Measurements from ENCODE around the gene FERMT3.
A peak's percentile ranks its signal among the peaks of the same experiment; 100 is the strongest.

The FERMT3 gene

GRCh38 chr11:64220798-64221197, 14.3 kb downstream of the FERMT3 start:
- Mint-ChIP-seq H3K27me3 (no peaks in the 10 kb centered on the region), H3K4me1 (peaks cover 19 to 30% of the 10 kb centered on the region in 2 donors), H3K4me3 (no peak overlapping the region), H3K27ac (no peak overlapping the region), H3K9me3 (no peaks in the 10 kb centered on the region), H3K36me3 (peaks cover 44 to 52% of the 10 kb centered on the region in 2 donors)
- DNase-seq: no peak
- ATAC-seq (replicated peaks): no peak

- H3K27ac Mint-ChIP-seq: peak overlapping the region; percentile 59
- H3K36me3 Mint-ChIP-seq: peaks cover 43 to 46% of the 10 kb centered on the region in 2 donors
- no peaks in the 10 kb centered on the region for H3K9me3 Mint-ChIP-seq
- H3K4me3 Mint-ChIP-seq: no peak overlapping the region
- no peak for ATAC-seq (replicated peaks)
- no peaks in the 10 kb centered on the region for H3K27me3 Mint-ChIP-seq
- DNase-seq: no peak
- H3K4me1 Mint-ChIP-seq: peaks cover 27 to 39% of the 10 kb centered on the region in 2 donors
Observed at GRCh38 chr11:64222651-64223000, 16.1 kb downstream of the FERMT3 start.

- H3K9me3 Mint-ChIP-seq: no peaks in the 10 kb centered on the region
- peaks cover 27 to 43% of the 10 kb centered on the region in 2 donors for H3K4me1 Mint-ChIP-seq
- H3K27ac Mint-ChIP-seq: peak overlapping the region; percentile 59
- H3K36me3 Mint-ChIP-seq: peaks cover 42 to 45% of the 10 kb centered on the region in 2 donors
- no peak for DNase-seq
- ATAC-seq (replicated peaks): no peak
- H3K4me3 Mint-ChIP-seq: peak overlapping the region in 1 of 2 donors; percentile 43
- no peaks in the 10 kb centered on the region for H3K27me3 Mint-ChIP-seq
Observed at GRCh38 chr11:64223001-64223651, 16.6 kb downstream of the FERMT3 start.

GRCh38 chr11:64224151-64224890, 17.8 kb downstream of the FERMT3 start:
- H3K4me3 Mint-ChIP-seq: peak overlapping the region; percentile 92 to 95
- peaks cover 27 to 55% of the 10 kb centered on the region in 2 donors for H3K4me1 Mint-ChIP-seq
- ATAC-seq (replicated peaks): no peak
- no peak for DNase-seq
- no peaks in the 10 kb centered on the region for H3K9me3 Mint-ChIP-seq
- H3K27me3 Mint-ChIP-seq: no peaks in the 10 kb centered on the region
- peak overlapping the region; percentile 95 for H3K27ac Mint-ChIP-seq
- H3K36me3 Mint-ChIP-seq: peaks cover 36 to 39% of the 10 kb centered on the region in 2 donors

GRCh38 chr11:64224891-64225607, 18.5 kb downstream of the FERMT3 start:
- H3K27ac Mint-ChIP-seq: peak overlapping the region; percentile 95
- no peaks in the 10 kb centered on the region for H3K27me3 Mint-ChIP-seq
- H3K36me3 Mint-ChIP-seq: peaks cover 38% of the 10 kb centered on the region in 2 donors
- no peak for DNase-seq
- no peaks in the 10 kb centered on the region for H3K9me3 Mint-ChIP-seq
- H3K4me3 Mint-ChIP-seq: peak overlapping the region; percentile 92 to 95
- peaks cover 31 to 62% of the 10 kb centered on the region in 2 donors for H3K4me1 Mint-ChIP-seq
- ATAC-seq (replicated peaks): peak in 1 of 2 donors; percentile 1

GRCh38 chr11:64225608-64226506, 19.3 kb downstream of the FERMT3 start, which contains the start of the genes NUDT22 and TRPT1:
NUDT22 (plus strand) TSS chr11:64226274; CDS start chr11:64226653, 379 bp downstream.
TRPT1 (minus strand) TSS chr11:64226186; CDS start chr11:64225860, 326 bp downstream.
- Mint-ChIP-seq H3K27me3 (no peaks in the 10 kb centered on the region), H3K27ac (peak within 1 kb of the TSS; percentile 95), H3K4me1 (peaks cover 31 to 67% of the 10 kb centered on the region in 2 donors), H3K36me3 (peaks cover 36 to 37% of the 10 kb centered on the region in 2 donors), H3K4me3 (peak within 1 kb of the TSS; percentile 92 to 95), H3K9me3 (no peaks in the 10 kb centered on the region)
- DNase-seq (peak; percentile 87), ATAC-seq (replicated peaks) (peak; percentile 62 to 66)

- no peaks in the 10 kb centered on the region for H3K27me3 Mint-ChIP-seq
- ATAC-seq (replicated peaks) (peak; percentile 53 to 58), DNase-seq (peak; percentile 81)
- H3K27ac Mint-ChIP-seq: peak overlapping the region; percentile 95
- H3K9me3 Mint-ChIP-seq: no peaks in the 10 kb centered on the region
- peaks cover 34 to 68% of the 10 kb centered on the region in 2 donors for H3K4me1 Mint-ChIP-seq
- H3K36me3 Mint-ChIP-seq: peaks cover 30 to 32% of the 10 kb centered on the region in 2 donors
- H3K4me3 Mint-ChIP-seq: peak overlapping the region; percentile 92 to 95
Observed at GRCh38 chr11:64226507-64227051, 20.1 kb downstream of the FERMT3 start.

GRCh38 chr11:64227405-64227956, 21.0 kb downstream of the FERMT3 start:
- H3K4me1 Mint-ChIP-seq: peaks cover 43 to 77% of the 10 kb centered on the region in 2 donors
- no peaks in the 10 kb centered on the region for H3K27me3 Mint-ChIP-seq

GRCh38 chr11:64229090-64229743, 22.7 kb downstream of the FERMT3 start:
- DNase-seq (no peak), ATAC-seq (replicated peaks) (no peak)
- Mint-ChIP-seq H3K27ac (peak overlapping the region; percentile 79), H3K27me3 (no peaks in the 10 kb centered on the region), H3K9me3 (no peaks in the 10 kb centered on the region), H3K36me3 (peaks cover 22 to 24% of the 10 kb centered on the region in 2 donors), H3K4me3 (peak overlapping the region; percentile 58 to 97), H3K4me1 (peaks cover 45 to 84% of the 10 kb centered on the region in 2 donors)

More at GRCh38 chr11:64227405-64227956, 21.0 kb downstream of the FERMT3 start:
- DNase-seq: no peak
- Mint-ChIP-seq H3K36me3 (peaks cover 30 to 35% of the 10 kb centered on the region in 2 donors), H3K9me3 (no peaks in the 10 kb centered on the region), H3K27ac (peak overlapping the region; percentile 95), H3K4me3 (peak overlapping the region; percentile 92 to 95)
- ATAC-seq (replicated peaks): no peak

GRCh38 chr11:64229744-64230170, 23.2 kb downstream of the FERMT3 start:
- DNase-seq (no peak), ATAC-seq (replicated peaks) (no peak)
- peaks cover 20 to 21% of the 10 kb centered on the region in 2 donors for H3K36me3 Mint-ChIP-seq
- H3K27me3 Mint-ChIP-seq: no peaks in the 10 kb centered on the region
- H3K4me1 Mint-ChIP-seq: peaks cover 43 to 79% of the 10 kb centered on the region in 2 donors
- H3K27ac Mint-ChIP-seq: peak overlapping the region; percentile 97
- H3K9me3 Mint-ChIP-seq: no peaks in the 10 kb centered on the region
- peak overlapping the region; percentile 87 to 97 for H3K4me3 Mint-ChIP-seq

- Mint-ChIP-seq H3K36me3 (peaks cover 20 to 21% of the 10 kb centered on the region in 2 donors), H3K4me1 (peaks cover 40 to 79% of the 10 kb centered on the region in 2 donors), H3K4me3 (peak within 1 kb of the TSS; percentile 87 to 97), H3K9me3 (no peaks in the 10 kb centered on the region), H3K27me3 (no peaks in the 10 kb centered on the region), H3K27ac (peak within 1 kb of the TSS; percentile 97)
- DNase-seq (peak; percentile 90), ATAC-seq (replicated peaks) (peak; percentile 38 to 50)
Observed at GRCh38 chr11:64230171-64230984, 23.9 kb downstream of the FERMT3 start, which contains the start of gene DNAJC4. DNAJC4 (plus strand) TSS chr11:64230548; CDS start chr11:64230855, 307 bp downstream.

- no peaks in the 10 kb centered on the region for H3K27me3 Mint-ChIP-seq
- H3K27ac Mint-ChIP-seq: peak overlapping the region; percentile 97
- DNase-seq (no peak), ATAC-seq (replicated peaks) (no peak)
- H3K36me3 Mint-ChIP-seq: peaks cover 22 to 26% of the 10 kb centered on the region in 2 donors
- peaks cover 42 to 81% of the 10 kb centered on the region in 2 donors for H3K4me1 Mint-ChIP-seq
- H3K4me3 Mint-ChIP-seq: peak overlapping the region; percentile 87 to 97
- H3K9me3 Mint-ChIP-seq: no peaks in the 10 kb centered on the region
Observed at GRCh38 chr11:64230985-64231365, 24.5 kb downstream of the FERMT3 start.

Measured in stimulated activated naive B cell treated with anti-CD40 and anti-IgM and Interleukin-4, amounts not matched to agents 10 μg/mL and 1 μg/mL and 100 μg/mL, for 72 hours (primary cell).